Neural progenitor cell (in vitro differentiated cells): ENCODE data around the gene ZNF813. TPM values are rescaled to one million over a fixed set of nuclear protein-coding genes. Genes with fewer than 3 reads are reported as not detected.

Experiments used
- DNase-seq: peaks from one replicate; pipeline ENCODE4 v3.0.0-alpha.2; 2016; ENCODE audit warnings: low spot score
- H2AFZ ChIP-seq: fragments of 200-600 bp; sonication (generic); replicated peaks from 2 replicates; pipeline ENCODE4 v1.6.1; 2016; ENCODE audit warnings: antibody characterized with exemption
- H3F3A ChIP-seq: fragments of 200-600 bp; sonication (generic); 2 replicates; pipeline ENCODE4 v1.6.1; 2016; ENCODE audit warnings: antibody characterized with exemption, low read depth
- H3K27ac ChIP-seq: fragments of 200-600 bp; sonication (generic); 2 replicates; pipeline ENCODE4 v1.5.1; 2016; ENCODE audit warnings: mild to moderate bottlenecking
- H3K27me3 ChIP-seq: fragments of 200-600 bp; sonication (generic); 2 replicates; pipeline ENCODE4 v1.6.1; 2016; ENCODE audit warnings: mild to moderate bottlenecking, moderate library complexity
- H3K36me3 ChIP-seq: fragments of 200-600 bp; sonication (generic); 2 replicates; pipeline ENCODE4 v1.5.1; 2016
- H3K4me1 ChIP-seq: fragments of 200-600 bp; sonication (generic); 2 replicates; pipeline ENCODE4 v1.6.1; 2016; ENCODE audit warnings: mixed run types
- H3K4me2 ChIP-seq: fragments of 200-600 bp; sonication (generic); 2 replicates; pipeline ENCODE4 v1.6.1; 2016
- H3K4me3 ChIP-seq: fragments of 200-600 bp; sonication (generic); 2 replicates; pipeline ENCODE4 v1.5.1; 2016
- H3K79me2 ChIP-seq: fragments of 200-600 bp; sonication (generic); 2 replicates; pipeline ENCODE4 v1.6.1; 2016; ENCODE audit warnings: low read depth
- H3K9ac ChIP-seq: fragments of 200-600 bp; sonication (generic); 2 replicates; pipeline ENCODE4 v1.6.1; 2016
- H3K9me3 ChIP-seq: fragments of 200-600 bp; sonication (generic); 2 replicates; pipeline ENCODE4 v1.5.1; 2016; ENCODE audit warnings: low read depth
- H4K20me1 ChIP-seq: fragments of 200-600 bp; sonication (generic); 2 replicates; pipeline ENCODE4 v1.6.1; 2016; ENCODE audit warnings: low read depth
- H3K27ac Mint-ChIP-seq: 3 replicates; pipeline ENCODE4 v1.8.0; 2021; ENCODE audit warnings: mixed read lengths
- H3K27me3 Mint-ChIP-seq: 2 replicates; pipeline ENCODE4 v1.8.0; 2022; ENCODE audit warnings: low read depth, mild to moderate bottlenecking, inconsistent platforms, moderate library complexity, mixed read lengths; ENCODE audit not compliant: insufficient read depth
- H3K36me3 Mint-ChIP-seq: 3 replicates; pipeline ENCODE4 v1.8.0; 2021; ENCODE audit warnings: mixed read lengths
- H3K4me1 Mint-ChIP-seq: 3 replicates; pipeline ENCODE4 v1.8.0; 2021; ENCODE audit warnings: mixed read lengths
- H3K4me3 Mint-ChIP-seq: 3 replicates; pipeline ENCODE4 v1.8.0; 2021; ENCODE audit warnings: mild to moderate bottlenecking, moderate library complexity, mixed read lengths
- H3K9me3 Mint-ChIP-seq: 3 replicates; pipeline ENCODE4 v1.8.0; 2020; ENCODE audit warnings: mixed read lengths
- EZH2 ChIP-seq: fragments of 200-600 bp; sonication (generic); IDR thresholded peaks from 2 replicates; pipeline ENCODE4 v1.6.1; 2017; ENCODE audit warnings: antibody characterized with exemption, mild to moderate bottlenecking, moderate library complexity
- EZH2phosphoT487 ChIP-seq: fragments of 200-600 bp; sonication (generic); IDR thresholded peaks from 2 replicates; pipeline ENCODE4 v1.6.1; 2017; ENCODE audit warnings: antibody characterized with exemption
- total RNA-seq: library from RNA; depleted of rRNA; stranded (reverse); fragments of >200 nt; gene quantifications from 2 replicates; pipeline ENCODE4 v1.2.3, GENCODE V29; 2015; ENCODE audit warnings: low replicate concordance
- TF ChIP-seq, protein P1 (sequence below): fragments of 200-600 bp; sonication (generic); IDR thresholded peaks from 2 replicates; pipeline ENCODE4 v1.5.1; 2017; ENCODE audit warnings: antibody characterized with exemption, mild to moderate bottlenecking

ZNF813 gene
- total RNA-seq, 1 donor from 2014 or later: 24.3 TPM

DNA sequence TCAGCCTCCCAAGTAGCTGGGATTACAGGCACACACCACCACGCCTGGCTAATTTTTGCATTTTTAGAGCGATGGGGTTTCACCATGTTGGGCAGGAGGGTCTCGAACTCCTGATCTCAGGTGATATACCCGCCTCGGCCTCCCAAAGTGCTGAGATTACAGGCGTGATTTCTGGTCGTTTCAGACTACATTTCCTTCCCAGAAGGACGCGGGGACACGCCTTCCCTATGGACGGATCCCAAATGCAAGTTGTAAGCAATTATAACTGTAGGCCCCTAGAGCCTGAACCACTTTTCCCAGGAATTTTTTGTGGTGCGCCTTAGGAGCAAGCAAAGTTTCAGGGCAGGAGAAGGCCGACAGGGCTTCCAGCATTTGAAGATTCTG is 52.6 kb downstream of the ZNF813 start:
- Histone ChIP-seq H3K4me2 (peak overlapping the region; percentile 7), H2AFZ (peak overlapping the region; percentile 29), H3K27me3 (no peaks in the 10 kb centered on the region), H3F3A (peaks cover 7% of the 10 kb centered on the region), H3K36me3 (peaks cover 12% of the 10 kb centered on the region), H3K79me2 (peaks cover 40% of the 10 kb centered on the region), H3K27ac (no peak overlapping the region), H3K4me3 (no peak overlapping the region), H3K4me1 (peaks cover 9% of the 10 kb centered on the region), H4K20me1 (no peaks in the 10 kb centered on the region), H3K9ac (no peak overlapping the region), H3K9me3 (no peaks in the 10 kb centered on the region)
- TF ChIP-seq EZH2: no peak
- TF ChIP-seq EZH2phosphoT487: no peak
- TF ChIP-seq, protein P1, sequence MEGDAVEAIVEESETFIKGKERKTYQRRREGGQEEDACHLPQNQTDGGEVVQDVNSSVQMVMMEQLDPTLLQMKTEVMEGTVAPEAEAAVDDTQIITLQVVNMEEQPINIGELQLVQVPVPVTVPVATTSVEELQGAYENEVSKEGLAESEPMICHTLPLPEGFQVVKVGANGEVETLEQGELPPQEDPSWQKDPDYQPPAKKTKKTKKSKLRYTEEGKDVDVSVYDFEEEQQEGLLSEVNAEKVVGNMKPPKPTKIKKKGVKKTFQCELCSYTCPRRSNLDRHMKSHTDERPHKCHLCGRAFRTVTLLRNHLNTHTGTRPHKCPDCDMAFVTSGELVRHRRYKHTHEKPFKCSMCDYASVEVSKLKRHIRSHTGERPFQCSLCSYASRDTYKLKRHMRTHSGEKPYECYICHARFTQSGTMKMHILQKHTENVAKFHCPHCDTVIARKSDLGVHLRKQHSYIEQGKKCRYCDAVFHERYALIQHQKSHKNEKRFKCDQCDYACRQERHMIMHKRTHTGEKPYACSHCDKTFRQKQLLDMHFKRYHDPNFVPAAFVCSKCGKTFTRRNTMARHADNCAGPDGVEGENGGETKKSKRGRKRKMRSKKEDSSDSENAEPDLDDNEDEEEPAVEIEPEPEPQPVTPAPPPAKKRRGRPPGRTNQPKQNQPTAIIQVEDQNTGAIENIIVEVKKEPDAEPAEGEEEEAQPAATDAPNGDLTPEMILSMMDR: no peak
- Mint-ChIP-seq H3K4me3 (peak overlapping the region; percentile 100), H3K27ac (no peak overlapping the region), H3K9me3 (peaks cover 20% of the 10 kb centered on the region), H3K4me1 (peaks cover 16% of the 10 kb centered on the region), H3K36me3 (peaks cover 28% of the 10 kb centered on the region), H3K27me3 (peaks cover 3% of the 10 kb centered on the region)
- DNase-seq: no peak

DNA sequence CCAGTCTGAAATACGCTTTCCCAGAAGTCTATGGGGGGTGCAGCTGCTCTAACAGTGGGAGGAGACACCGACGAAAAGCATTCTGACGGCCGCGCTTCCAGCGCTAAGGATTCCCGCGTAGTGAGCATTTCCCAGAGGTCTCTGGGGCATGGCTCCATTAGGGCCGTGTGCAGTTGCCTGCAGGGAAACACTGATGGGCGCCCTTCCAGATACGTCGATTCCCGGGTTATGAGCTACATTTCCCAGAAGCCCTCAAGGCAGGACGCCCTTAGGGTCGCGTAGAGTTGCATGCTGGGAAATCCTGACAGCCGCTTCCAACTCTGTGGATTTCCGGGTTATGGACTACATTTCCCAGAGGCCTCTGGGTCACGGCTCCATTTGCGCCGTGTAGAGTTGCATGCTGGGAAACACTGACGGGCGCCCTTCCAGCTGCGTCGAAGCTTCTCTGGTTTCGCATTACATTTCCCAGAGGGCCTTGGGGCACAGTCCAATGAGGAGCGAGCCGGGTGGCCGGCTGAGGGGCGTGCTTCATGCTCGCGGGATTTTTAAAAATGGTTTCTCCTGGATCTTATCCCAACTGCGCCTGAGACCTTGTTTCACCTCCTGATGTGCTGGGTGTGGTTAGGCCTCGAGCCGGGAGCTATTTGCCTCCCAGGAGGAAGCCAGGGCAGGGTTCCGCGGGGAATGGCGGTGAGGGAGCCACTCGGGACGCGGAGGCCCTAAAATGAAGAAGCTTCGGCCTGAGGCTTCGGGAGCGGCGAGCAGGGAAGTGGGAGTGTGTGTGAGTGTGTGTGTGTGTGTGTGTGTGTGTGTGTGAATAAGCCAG is 53.2 kb downstream of the ZNF813 start:
- peak overlapping the region; percentile 50 for H3K9ac ChIP-seq
- Mint-ChIP-seq H3K27ac (peak overlapping the region; percentile 76), H3K4me1 (peaks cover 16% of the 10 kb centered on the region), H3K9me3 (peaks cover 26% of the 10 kb centered on the region), H3K36me3 (peaks cover 34% of the 10 kb centered on the region), H3K27me3 (peaks cover 3% of the 10 kb centered on the region), H3K4me3 (peak overlapping the region; percentile 100)
- peaks cover 15% of the 10 kb centered on the region for H3K36me3 ChIP-seq
- peaks cover 7% of the 10 kb centered on the region for H3F3A ChIP-seq
- peak overlapping the region; percentile 93 for H3K4me2 ChIP-seq
- H2AFZ ChIP-seq: peak overlapping the region; percentile 98
- no peaks in the 10 kb centered on the region for H3K27me3 ChIP-seq
- TF ChIP-seq, protein P1: no peak
- TF ChIP-seq EZH2 (no peak), EZH2phosphoT487 (no peak)
- H3K4me1 ChIP-seq: peaks cover 9% of the 10 kb centered on the region
- H3K27ac ChIP-seq: no peak overlapping the region
- peaks cover 46% of the 10 kb centered on the region for H3K79me2 ChIP-seq
- no peaks in the 10 kb centered on the region for H4K20me1 ChIP-seq
- peak; percentile 98 for DNase-seq
- H3K9me3 ChIP-seq: peaks cover 6% of the 10 kb centered on the region
- H3K4me3 ChIP-seq: peak overlapping the region; percentile 98

DNA sequence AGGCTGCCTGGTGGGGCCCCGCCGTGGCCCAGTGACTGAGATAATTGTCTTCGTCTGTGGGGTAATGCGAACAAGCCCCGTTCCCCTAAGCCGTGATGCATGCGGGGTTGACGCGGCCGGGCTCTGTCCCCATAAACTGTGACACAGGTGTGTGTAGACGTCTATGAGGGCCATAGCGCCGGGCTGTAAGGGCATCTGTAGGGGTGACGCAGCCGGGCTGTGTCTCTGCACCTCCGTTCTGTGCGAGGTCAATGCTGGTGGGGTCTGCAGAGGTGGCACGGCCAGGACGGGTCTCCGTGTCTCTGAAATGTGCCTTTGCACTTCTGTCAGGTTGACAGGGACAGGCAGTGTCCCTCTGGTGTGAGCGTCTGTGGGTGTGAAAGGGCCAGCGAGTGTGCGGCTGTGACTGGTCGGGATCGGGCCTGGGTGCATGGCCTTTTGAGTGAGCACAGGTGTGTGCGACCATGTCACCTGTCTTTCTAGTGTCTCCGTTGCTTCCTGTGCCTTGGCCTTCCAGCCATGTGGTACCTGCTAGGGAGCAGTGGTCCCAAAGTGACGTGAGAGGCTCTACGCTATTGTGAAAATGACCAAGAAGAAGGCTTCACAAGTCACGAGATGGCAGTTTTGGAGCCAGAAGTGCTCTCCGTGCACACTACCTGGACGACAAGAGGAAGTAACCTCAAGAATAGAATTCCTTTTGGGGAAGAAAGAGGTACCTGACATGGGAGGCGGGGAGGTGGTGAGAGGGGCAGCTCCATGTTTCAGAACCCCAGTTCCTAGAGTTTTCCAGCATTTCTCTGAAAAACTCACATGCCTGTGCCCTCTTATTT is 54.1 kb downstream of the ZNF813 start:
- peaks cover 54% of the 10 kb centered on the region for H3K79me2 ChIP-seq
- H3K27ac Mint-ChIP-seq: peak overlapping the region; percentile 76

More for the DNA sequence above, 54.1 kb downstream of the ZNF813 start:
- no peak for DNase-seq
- H3K9ac ChIP-seq: peak overlapping the region; percentile 50
- peaks cover 8% of the 10 kb centered on the region for H3K9me3 ChIP-seq
- H4K20me1 ChIP-seq: no peaks in the 10 kb centered on the region
- Mint-ChIP-seq H3K4me1 (peaks cover 16% of the 10 kb centered on the region), H3K4me3 (peak overlapping the region; percentile 100), H3K36me3 (peaks cover 38% of the 10 kb centered on the region), H3K9me3 (peaks cover 31% of the 10 kb centered on the region), H3K27me3 (peaks cover 3% of the 10 kb centered on the region)
- peaks cover 9% of the 10 kb centered on the region for H3K4me1 ChIP-seq
- TF ChIP-seq EZH2 (no peak), EZH2phosphoT487 (no peak)
- TF ChIP-seq, protein P1: no peak
- H3K4me3 ChIP-seq: peak overlapping the region; percentile 98
- H3K27me3 ChIP-seq: no peaks in the 10 kb centered on the region
- peak overlapping the region; percentile 93 for H3K4me2 ChIP-seq
- peaks cover 17% of the 10 kb centered on the region for H3K36me3 ChIP-seq
- no peak overlapping the region for H3K27ac ChIP-seq
- peaks cover 7% of the 10 kb centered on the region for H3F3A ChIP-seq
- peak overlapping the region; percentile 98 for H2AFZ ChIP-seq
